Measurements from ENCODE around the gene NAP1L4.
A peak's percentile ranks its signal among the peaks of the same experiment; 100 is the strongest.

Gene NAP1L4

DNA sequence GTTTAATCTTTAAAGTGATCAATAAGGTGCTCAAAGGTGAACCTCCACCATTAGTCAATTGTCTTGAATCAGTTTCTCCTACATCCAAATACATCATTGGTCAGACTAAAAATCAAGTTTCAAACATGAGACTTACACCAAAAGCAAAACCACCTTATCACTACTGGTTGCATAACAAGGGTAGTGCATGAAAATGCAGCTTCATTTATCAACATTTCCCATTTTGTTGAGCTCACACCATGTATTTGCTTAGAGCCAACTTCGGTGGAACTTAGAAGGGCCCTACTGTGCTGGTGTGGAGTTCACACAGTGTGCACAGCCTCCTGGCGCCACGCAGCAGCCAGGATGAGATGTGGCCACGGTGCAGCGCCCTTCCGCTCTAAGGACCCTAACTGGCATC, 39.8 kb downstream of the NAP1L4 start:
- DNase-seq (ENCODE audit: low read depth) = no peak
- no peak for TF ChIP-seq CTCF (IDR thresholded peaks at IDR 0.05; ENCODE audit: low read length, missing control alignments)
- no peak overlapping the region for H3K4me3 ChIP-seq (replicated peaks; ENCODE audit: low read depth, low read length)

- no peak overlapping the region for H3K4me3 ChIP-seq (replicated peaks; ENCODE audit: low read depth, low read length)
- TF ChIP-seq CTCF (IDR thresholded peaks at IDR 0.05; ENCODE audit: low read length, missing control alignments) = no peak
- DNase-seq (ENCODE audit: low read depth) = peak; percentile 58
Measured at GRCh38 chr11:2951231-2952110, 40.7 kb downstream of the NAP1L4 start.

- H3K4me3 ChIP-seq (replicated peaks; ENCODE audit: low read depth, low read length) = no peak overlapping the region
- no peak for DNase-seq (ENCODE audit: low read depth)
- TF ChIP-seq CTCF (IDR thresholded peaks at IDR 0.05; ENCODE audit: low read length, missing control alignments) = no peak
Measured at GRCh38 chr11:2950825-2951224, 41.3 kb downstream of the NAP1L4 start.

DNA sequence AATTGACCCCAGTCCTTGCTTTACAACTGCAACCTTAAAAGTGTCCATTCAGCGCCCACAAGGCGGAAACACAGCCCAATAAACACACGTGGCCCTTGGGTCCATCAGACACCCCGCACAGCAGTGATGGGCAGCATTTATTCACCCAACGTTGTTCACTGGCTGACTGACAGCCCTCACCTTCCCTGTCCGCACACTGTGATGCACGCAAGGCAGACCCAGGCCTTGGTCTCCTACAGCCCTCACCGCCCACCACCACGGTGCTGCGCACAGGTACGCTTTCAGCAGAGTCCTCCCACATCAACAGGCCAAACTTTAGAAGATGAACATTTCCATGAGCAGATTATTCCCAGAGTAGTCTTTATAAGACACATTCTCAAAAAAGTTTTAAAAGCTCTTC, 42.2 kb downstream of the NAP1L4 start:
- no peak for TF ChIP-seq CTCF (IDR thresholded peaks at IDR 0.05; ENCODE audit: low read length, missing control alignments)
- H3K4me3 ChIP-seq (replicated peaks; ENCODE audit: low read depth, low read length) = no peak overlapping the region
- DNase-seq (ENCODE audit: low read depth) = no peak

GRCh38 chr11:2947744-2948143, 44.4 kb downstream of the NAP1L4 start:
- no peak overlapping the region for H3K4me3 ChIP-seq (replicated peaks; ENCODE audit: low read depth, low read length)
- no peak for TF ChIP-seq CTCF (IDR thresholded peaks at IDR 0.05; ENCODE audit: low read length, missing control alignments)
- no peak for DNase-seq (ENCODE audit: low read depth)

GRCh38 chr11:2945757-2946287, 46.3 kb downstream of the NAP1L4 start:
- H3K4me3 ChIP-seq (replicated peaks; ENCODE audit: low read depth, low read length) = no peak overlapping the region
- no peak for DNase-seq (ENCODE audit: low read depth)
- no peak for TF ChIP-seq CTCF (IDR thresholded peaks at IDR 0.05; ENCODE audit: low read length, missing control alignments)

All from fibroblast of pulmonary artery (primary cell).